ENCODE data around the gene RTN3. TPM values are rescaled to one million over a fixed set of nuclear protein-coding genes. Genes with fewer than 3 reads are reported as not detected.

RTN3 gene
- polyA plus RNA-seq, 3 donors: 123 to 341 (median 232) TPM

GRCh38 chr11:63660972-63661371, 20.3 kb upstream of the RTN3 start:
- H3K79me2 ChIP-seq (ENCODE audit: insufficient read depth, low read length): peaks cover 100% of the 10 kb centered on the region
- peak overlapping the region in 6 of 7 donors; percentile 15 to 78 (median 56) for H3K27ac Mint-ChIP-seq

GRCh38 chr11:63663809-63664208, 17.5 kb upstream of the RTN3 start:
- DNase-seq: no peak
- H3K4me2 ChIP-seq (replicated peaks; ENCODE audit: extremely low read depth, low read length, poor library complexity, severe bottlenecking): no peak overlapping the region
- peaks cover 2 to 8% of the 10 kb centered on the region in 2 donors for H3K36me3 ChIP-seq (replicated peaks in 1 of 2; ENCODE audit: control insufficient read depth in 1 of 2, insufficient read depth in 2 of 2, low read length in 2 of 2)
- H3K4me1 ChIP-seq (ENCODE audit: control insufficient read depth in 1 of 2, insufficient read depth in 2 of 2, low read length in 2 of 2): peaks cover 31 to 36% of the 10 kb centered on the region in 2 donors
- peaks cover 98% of the 10 kb centered on the region for H4K20me1 ChIP-seq (ENCODE audit: insufficient read depth, low read length)
- Mint-ChIP-seq H3K9me3 (no peaks in the 10 kb centered on the region), H3K27me3 (ENCODE audit: low read depth in 3 of 3) (no peaks in the 10 kb centered on the region), H3K4me1 (peaks cover 58% of the 10 kb centered on the region), H3K4me3 (no peak overlapping the region), H3K27ac (peak overlapping the region in 5 of 7 donors; percentile 43 to 85 (median 80)), H3K36me3 (peaks cover 4 to 15% of the 10 kb centered on the region in 2 donors)
- H3K9me3 ChIP-seq (replicated peaks in 1 of 2; ENCODE audit: control insufficient read depth in 1 of 2, insufficient read depth in 1 of 2, low read length in 2 of 2): no peaks in the 10 kb centered on the region
- no peak for TF ChIP-seq CTCF (IDR thresholded peaks at IDR 0.05)
- H3K27me3 ChIP-seq (ENCODE audit: control insufficient read depth in 2 of 2, insufficient read depth in 2 of 2, low read length in 2 of 2): no peaks in the 10 kb centered on the region
- WGBS (ENCODE audit: insufficient coverage): no CpG with 5 or more reads among the region's 1 CpG
- H3K4me3 ChIP-seq (replicated peaks in 1 of 3; ENCODE audit: low read depth in 2 of 3, low read length in 3 of 3): no peak overlapping the region
- H3K79me2 ChIP-seq (ENCODE audit: insufficient read depth, low read length): peaks cover 100% of the 10 kb centered on the region
- intact Hi-C loops (cut with micrococcal nuclease): loop anchor here in 1 of 2 donors (10.0 kb wide), 1 partner anchor 71 kb away; no protein-coding TSS in a partner anchor
- H3K9ac ChIP-seq (ENCODE audit: insufficient read depth, low read length, poor library complexity, severe bottlenecking): no peak overlapping the region
- H3K27ac ChIP-seq (ENCODE audit: low read depth in 1 of 2, low read length in 2 of 2): peak overlapping the region in 1 of 2 donors; percentile 38
- H2AFZ ChIP-seq (ENCODE audit: insufficient read depth, low read depth, low read length, poor library complexity, severe bottlenecking): no peak overlapping the region

More at GRCh38 chr11:63660972-63661371, 20.3 kb upstream of the RTN3 start:
- Mint-ChIP-seq H3K36me3 (peaks cover 12 to 35% of the 10 kb centered on the region in 2 donors), H3K4me3 (no peak overlapping the region), H3K4me1 (peaks cover 41% of the 10 kb centered on the region), H3K27me3 (ENCODE audit: low read depth in 3 of 3) (no peaks in the 10 kb centered on the region), H3K9me3 (no peaks in the 10 kb centered on the region)
- H3K4me3 ChIP-seq (replicated peaks in 1 of 3; ENCODE audit: low read depth in 2 of 3, low read length in 3 of 3): no peak overlapping the region
- no peak for DNase-seq
- no peaks in the 10 kb centered on the region for H3K9me3 ChIP-seq (replicated peaks in 1 of 2; ENCODE audit: control insufficient read depth in 1 of 2, insufficient read depth in 1 of 2, low read length in 2 of 2)
- peaks cover 78% of the 10 kb centered on the region for H4K20me1 ChIP-seq (ENCODE audit: insufficient read depth, low read length)
- peak overlapping the region in 1 of 2 donors; percentile 33 for H3K27ac ChIP-seq (ENCODE audit: low read depth in 1 of 2, low read length in 2 of 2)
- no peak overlapping the region for H2AFZ ChIP-seq (ENCODE audit: insufficient read depth, low read depth, low read length, poor library complexity, severe bottlenecking)
- no CpG with 5 or more reads among the region's 8 CpGs for WGBS (ENCODE audit: insufficient coverage)
- H3K4me2 ChIP-seq (replicated peaks; ENCODE audit: extremely low read depth, low read length, poor library complexity, severe bottlenecking): no peak overlapping the region
- H3K9ac ChIP-seq (ENCODE audit: insufficient read depth, low read length, poor library complexity, severe bottlenecking): no peak overlapping the region
- peaks cover 16 to 22% of the 10 kb centered on the region in 2 donors for H3K4me1 ChIP-seq (ENCODE audit: control insufficient read depth in 1 of 2, insufficient read depth in 2 of 2, low read length in 2 of 2)
- H3K27me3 ChIP-seq (ENCODE audit: control insufficient read depth in 2 of 2, insufficient read depth in 2 of 2, low read length in 2 of 2): no peaks in the 10 kb centered on the region
- no peak for TF ChIP-seq CTCF (IDR thresholded peaks at IDR 0.05)
- intact Hi-C loops (cut with micrococcal nuclease): loop anchor here in 1 of 2 donors (10.0 kb wide), 1 partner anchor 74 kb away; no protein-coding TSS in a partner anchor
- H3K36me3 ChIP-seq (replicated peaks in 1 of 2; ENCODE audit: control insufficient read depth in 1 of 2, insufficient read depth in 2 of 2, low read length in 2 of 2): peaks cover 9 to 30% of the 10 kb centered on the region in 2 donors

All from CD14-positive monocyte (primary cell).